ENCODE results near the gene MAP3K8. TPM values are rescaled to one million over a fixed set of nuclear protein-coding genes. Genes with fewer than 3 reads are reported as not detected.

MAP3K8 gene
- total and polyA plus RNA-seq, 3 donors from 2014 or later, result 3.1 to 10.4 (median 5.2) TPM

- H3K27ac ChIP-seq, result peak overlapping the region; percentile 64 to 82
- TF ChIP-seq, protein P1, sequence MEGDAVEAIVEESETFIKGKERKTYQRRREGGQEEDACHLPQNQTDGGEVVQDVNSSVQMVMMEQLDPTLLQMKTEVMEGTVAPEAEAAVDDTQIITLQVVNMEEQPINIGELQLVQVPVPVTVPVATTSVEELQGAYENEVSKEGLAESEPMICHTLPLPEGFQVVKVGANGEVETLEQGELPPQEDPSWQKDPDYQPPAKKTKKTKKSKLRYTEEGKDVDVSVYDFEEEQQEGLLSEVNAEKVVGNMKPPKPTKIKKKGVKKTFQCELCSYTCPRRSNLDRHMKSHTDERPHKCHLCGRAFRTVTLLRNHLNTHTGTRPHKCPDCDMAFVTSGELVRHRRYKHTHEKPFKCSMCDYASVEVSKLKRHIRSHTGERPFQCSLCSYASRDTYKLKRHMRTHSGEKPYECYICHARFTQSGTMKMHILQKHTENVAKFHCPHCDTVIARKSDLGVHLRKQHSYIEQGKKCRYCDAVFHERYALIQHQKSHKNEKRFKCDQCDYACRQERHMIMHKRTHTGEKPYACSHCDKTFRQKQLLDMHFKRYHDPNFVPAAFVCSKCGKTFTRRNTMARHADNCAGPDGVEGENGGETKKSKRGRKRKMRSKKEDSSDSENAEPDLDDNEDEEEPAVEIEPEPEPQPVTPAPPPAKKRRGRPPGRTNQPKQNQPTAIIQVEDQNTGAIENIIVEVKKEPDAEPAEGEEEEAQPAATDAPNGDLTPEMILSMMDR (IDR thresholded peaks at IDR 0.05), result no peak
- TF ChIP-seq POLR2A (IDR thresholded peaks at IDR 0.05), result no peak
- intact Hi-C loops (cut with DNase I; ENCODE audit: low total_unique reads), result no loop called here
- H3K27me3 ChIP-seq, result no peaks in the 10 kb centered on the region
- H3K4me3 ChIP-seq, result no peak overlapping the region
- H3K4me1 ChIP-seq, result peaks cover 23% of the 10 kb centered on the region
- H3K36me3 ChIP-seq (ENCODE audit: low read depth, missing control alignments), result no peaks in the 10 kb centered on the region
- H3K9me3 ChIP-seq, result no peaks in the 10 kb centered on the region
- DNase-seq, result no peak
- 78 to 80% methylated on average over 6 of the region's 6 CpGs for WGBS, 2 donors
These were observed 20.0 kb downstream of the MAP3K8 start for GRCh38 chr10:30453764-30454527.

DNA sequence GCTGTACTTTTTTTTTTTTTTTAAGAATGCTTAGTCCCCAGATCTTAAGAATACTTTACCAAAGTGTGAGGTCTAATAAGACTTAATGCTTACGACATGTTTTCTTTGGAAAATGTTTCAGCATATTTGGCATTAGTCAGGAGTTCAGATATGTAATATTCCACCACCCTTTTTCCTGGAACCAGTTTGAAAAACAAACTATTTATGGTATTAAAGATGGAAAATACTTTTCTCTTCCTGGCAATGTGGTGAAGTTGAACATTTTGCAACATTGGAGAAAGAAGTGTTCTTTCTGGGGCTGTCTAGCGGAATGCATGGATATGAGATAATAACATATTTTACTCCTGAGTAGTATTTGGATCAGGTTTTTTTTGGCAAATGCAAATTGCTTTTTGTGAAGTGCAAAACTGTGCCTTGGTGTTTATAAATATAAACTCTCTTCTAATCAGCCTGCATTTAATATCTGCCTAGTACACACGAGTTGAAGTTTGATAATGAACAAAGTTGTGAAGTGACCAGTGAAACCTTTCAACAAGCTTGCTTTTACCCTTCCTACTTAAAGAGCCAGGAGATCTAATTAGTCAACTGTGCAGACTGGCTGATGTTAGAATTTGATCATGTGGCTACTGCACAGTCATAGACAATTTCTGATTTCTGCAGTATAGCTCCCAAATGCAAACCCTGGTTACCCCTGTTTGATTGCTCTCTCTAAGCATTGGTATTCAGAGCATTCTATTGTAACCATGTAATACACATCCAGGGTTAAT, 20.9 kb downstream of the MAP3K8 start:
- WGBS, 2 donors, result 28 to 29% methylated on average over 3 of the region's 3 CpGs
- Histone ChIP-seq H3K9me3 (no peaks in the 10 kb centered on the region), H3K4me1 (peaks cover 23% of the 10 kb centered on the region), H3K27ac (peak overlapping the region; percentile 64 to 82), H3K4me3 (no peak overlapping the region), H3K27me3 (no peaks in the 10 kb centered on the region), H3K36me3 (ENCODE audit: low read depth, missing control alignments) (no peaks in the 10 kb centered on the region)
- TF ChIP-seq POLR2A (IDR thresholded peaks at IDR 0.05), result no peak
- TF ChIP-seq, protein P1 (IDR thresholded peaks at IDR 0.05), result no peak
- DNase-seq, result no peak
- intact Hi-C loops (cut with DNase I; ENCODE audit: low total_unique reads), result no loop called here

DNA sequence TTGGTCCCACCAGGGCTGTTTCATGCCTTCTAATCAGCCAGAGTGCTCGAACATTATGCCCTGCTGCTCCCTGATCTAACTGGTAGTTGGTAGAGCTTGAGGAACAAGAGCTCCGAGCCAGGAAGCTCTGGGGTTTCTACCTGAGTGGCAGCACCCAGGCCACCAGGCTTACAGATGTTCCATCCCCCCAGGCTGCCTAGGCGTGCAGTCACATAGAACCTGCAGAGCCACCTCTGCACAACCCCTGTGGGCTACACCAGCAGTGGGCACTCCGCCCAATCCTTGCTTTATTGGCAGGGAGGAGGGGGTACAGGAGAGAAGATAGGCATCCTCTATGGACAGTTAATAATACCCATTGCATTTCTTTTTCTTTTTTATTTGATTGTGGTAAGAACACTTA, 21.8 kb downstream of the MAP3K8 start:
- intact Hi-C loops (cut with DNase I; ENCODE audit: low total_unique reads), result no loop called here
- 63 to 80% methylated on average over 4 of the region's 4 CpGs for whole genome bisulfite sequencing, 2 donors

DNA sequence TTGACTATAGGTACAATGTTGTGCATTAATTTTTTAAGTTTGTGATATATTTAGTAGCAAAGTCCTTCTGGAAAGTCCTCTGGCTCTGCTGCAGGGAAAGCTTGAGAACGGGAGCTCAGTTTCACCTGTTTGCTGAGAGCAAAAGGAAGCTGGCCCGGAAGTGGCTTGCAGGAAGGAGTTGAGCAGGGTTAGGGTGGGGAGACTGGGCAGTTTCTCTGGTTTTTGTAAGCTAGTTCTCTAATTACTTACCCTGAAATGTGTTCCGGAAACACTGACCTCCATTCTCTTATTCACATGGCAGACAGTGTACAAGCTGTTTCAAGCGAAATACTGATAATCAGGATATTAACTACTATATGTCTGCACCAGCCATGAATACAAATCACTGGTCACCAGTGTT, 22.3 kb downstream of the MAP3K8 start:
- TF ChIP-seq, protein P1 (IDR thresholded peaks at IDR 0.05), result no peak
- no peak for TF ChIP-seq POLR2A (IDR thresholded peaks at IDR 0.05)
- Histone ChIP-seq H3K4me3 (no peak overlapping the region), H3K36me3 (ENCODE audit: low read depth, missing control alignments) (no peaks in the 10 kb centered on the region), H3K9me3 (no peaks in the 10 kb centered on the region), H3K27ac (peak overlapping the region; percentile 48 to 82), H3K27me3 (no peaks in the 10 kb centered on the region), H3K4me1 (peaks cover 23% of the 10 kb centered on the region)
- no peak for DNase-seq
- 42 to 45% methylated on average over 4 of the region's 4 CpGs for WGBS, 2 donors
- intact Hi-C loops (cut with DNase I; ENCODE audit: low total_unique reads), result no loop called here

More for the DNA sequence above, 21.8 kb downstream of the MAP3K8 start:
- H3K27me3 ChIP-seq, result no peaks in the 10 kb centered on the region
- no peaks in the 10 kb centered on the region for H3K9me3 ChIP-seq
- peaks cover 23% of the 10 kb centered on the region for H3K4me1 ChIP-seq
- no peak for TF ChIP-seq POLR2A (IDR thresholded peaks at IDR 0.05)
- TF ChIP-seq, protein P1 (IDR thresholded peaks at IDR 0.05), result no peak
- DNase-seq, result no peak
- H3K27ac ChIP-seq, result peak overlapping the region; percentile 48 to 82
- H3K36me3 ChIP-seq (ENCODE audit: low read depth, missing control alignments), result no peaks in the 10 kb centered on the region
- no peak overlapping the region for H3K4me3 ChIP-seq

Data from testis (tissue), 3 donors.